H1 (cell line): ENCODE data around the gene SLC25A30. TPM values are rescaled to one million over a fixed set of nuclear protein-coding genes. Genes with fewer than 3 reads are reported as not detected.

ENCODE experiments used
- CTCF ChIA-PET: fragments of 300-600 bp; sonication (Branson Sonifier 250); formaldehyde crosslinking; loops from one replicate; lab custom pipeline; 2021; ENCODE audit not compliant: partially characterized antibody; lab: Charles Lee
- POLR2A ChIA-PET: fragments of 300-600 bp; sonication (Branson Sonifier 250); formaldehyde crosslinking; loops from one replicate; lab custom pipeline; 2021; ENCODE audit warnings: inconsistent platforms; ENCODE audit not compliant: partially characterized antibody; lab: Charles Lee
- DNase-seq, 2 experiments: peaks; one replicate each; pipeline versions ENCODE4 v3.0.0 to v3.0.0-alpha.2; 2010 to 2022; ENCODE audit warnings: low spot score in 2 of 2, low read depth in 1 of 2, mixed read lengths in 1 of 2
- FAIRE-seq: peaks from 2 replicates; lab custom pipeline; 2011; peaks lifted over from hg19 to GRCh38; lab: Jason Lieb, UNC
- H2AFZ ChIP-seq: 2 replicates; pipeline ENCODE4 v1.8.1; 2012; ENCODE audit warnings: low read length, inconsistent platforms
- H2AK5ac ChIP-seq: 2 replicates; pipeline ENCODE4 v1.6.1; 2013; ENCODE audit warnings: low read depth, low read length
- H2BK120ac ChIP-seq: replicated peaks from 2 replicates; pipeline ENCODE3; 2013; ENCODE audit warnings: low read depth, low read length, inconsistent platforms
- H2BK12ac ChIP-seq: 2 replicates; pipeline ENCODE4 v1.6.1; 2013; ENCODE audit warnings: low read depth, low read length
- H2BK15ac ChIP-seq: 2 replicates; pipeline ENCODE4 v1.6.1; 2013; ENCODE audit warnings: low read length
- H2BK20ac ChIP-seq: 2 replicates; pipeline ENCODE4 v1.6.1; 2013; ENCODE audit warnings: low read length
- H2BK5ac ChIP-seq: 2 replicates; pipeline ENCODE4 v1.6.1; 2013; ENCODE audit warnings: low read depth, low read length
- H3K14ac ChIP-seq: 2 replicates; pipeline ENCODE4 v1.6.1; 2013; ENCODE audit warnings: inconsistent platforms; ENCODE audit not compliant: insufficient read length
- H3K18ac ChIP-seq: 2 replicates; pipeline ENCODE4 v1.6.1; 2013; ENCODE audit warnings: low read length; ENCODE audit errors: extremely low read depth
- H3K23ac ChIP-seq: 2 replicates; pipeline ENCODE4 v1.6.1; 2013; ENCODE audit warnings: inconsistent platforms; ENCODE audit not compliant: insufficient read length
- H3K23me2 ChIP-seq: 2 replicates; pipeline ENCODE4 v1.6.1; 2013; ENCODE audit warnings: low read depth, low read length
- H3K27ac ChIP-seq: 2 replicates; pipeline ENCODE4 v1.6.1; 2011; ENCODE audit warnings: low read depth, low read length, inconsistent platforms
- H3K27me3 ChIP-seq, 4 experiments: replicated peaks in 1 of 4; 1 replicate in 1 of 4; 2 replicates in 3 of 4; pipeline versions ENCODE4 v1.6.1 to v1.8.1; 2011 to 2013; ENCODE audit warnings: low read length in 3 of 4, mild to moderate bottlenecking in 3 of 4, inconsistent platforms in 2 of 4, mixed read lengths in 2 of 4, moderate library complexity in 1 of 4; ENCODE audit not compliant: control insufficient read depth in 3 of 4, insufficient read depth in 3 of 4; ENCODE audit errors: extremely low read depth in 1 of 4
- H3K36me3 ChIP-seq, 4 experiments: 2 replicates each; pipeline versions ENCODE4 v1.6.1 to v1.8.1; 2011 to 2013; ENCODE audit warnings: mild to moderate bottlenecking in 4 of 4, low read length in 3 of 4, moderate library complexity in 2 of 4, control low read depth in 1 of 4, inconsistent platforms in 1 of 4; ENCODE audit not compliant: insufficient read depth in 4 of 4, control insufficient read depth in 2 of 4
- H3K4ac ChIP-seq: replicated peaks from 2 replicates; pipeline ENCODE3; 2013; ENCODE audit warnings: low read length, low read depth, mixed read lengths, inconsistent platforms; ENCODE audit not compliant: insufficient read length
- H3K4me1 ChIP-seq, 4 experiments: replicated peaks in 1 of 4; 1 replicate in 1 of 4; 2 replicates in 3 of 4; pipeline versions ENCODE4 v1.6.1 to v1.8.1; 2011 to 2013; ENCODE audit warnings: low read length in 3 of 4, inconsistent platforms in 2 of 4, mixed read lengths in 1 of 4; ENCODE audit not compliant: insufficient read depth in 4 of 4, control insufficient read depth in 3 of 4
- H3K4me2 ChIP-seq, 2 experiments: 2 replicates each; pipeline versions ENCODE4 v1.6.1 to v1.8.1; 2011 to 2013; ENCODE audit warnings: low read depth in 2 of 2, low read length in 2 of 2, control low read depth in 1 of 2, inconsistent platforms in 1 of 2, mild to moderate bottlenecking in 1 of 2; ENCODE audit not compliant: insufficient read depth in 1 of 2
- H3K4me3 ChIP-seq, 4 experiments: fragments of 200-600, 300-600 bp in 1 of 4; sonication (generic), shearing (Covaris generic), sonication (Bioruptor Twin) in 1 of 4; 2 replicates each; pipeline versions ENCODE4 v1.5.1 to v1.8.1; 2011 to 2016; ENCODE audit warnings: low read length in 4 of 4, low read depth in 3 of 4, control low read depth in 2 of 4, inconsistent platforms in 2 of 4, mild to moderate bottlenecking in 2 of 4, mixed read lengths in 1 of 4, moderate library complexity in 1 of 4; ENCODE audit not compliant: insufficient read depth in 2 of 4; ENCODE audit errors: extremely low read depth in 1 of 4
- H3K56ac ChIP-seq: replicated peaks from 2 replicates; pipeline ENCODE3; 2013; ENCODE audit warnings: low read depth, mild to moderate bottlenecking, mixed read lengths, low read length, inconsistent platforms; ENCODE audit not compliant: insufficient read length
- H3K79me1 ChIP-seq: 2 replicates; pipeline ENCODE4 v1.6.1; 2013; ENCODE audit warnings: low read depth, low read length, control low read depth
- H3K79me2 ChIP-seq, 2 experiments: 2 replicates each; pipeline versions ENCODE4 v1.6.1 to v1.8.1; 2012 to 2013; ENCODE audit warnings: low read length in 2 of 2, mild to moderate bottlenecking in 2 of 2, inconsistent platforms in 1 of 2; ENCODE audit not compliant: insufficient read depth in 2 of 2, control insufficient read depth in 1 of 2
- H3K9ac ChIP-seq, 4 experiments: replicated peaks in 1 of 4; 1 replicate in 1 of 4; 2 replicates in 3 of 4; pipeline versions ENCODE4 v1.6.1 to v1.8.1; 2011 to 2013; ENCODE audit warnings: low read depth in 3 of 4, low read length in 3 of 4, control low read depth in 2 of 4, mild to moderate bottlenecking in 2 of 4, moderate library complexity in 2 of 4, inconsistent platforms in 1 of 4; ENCODE audit errors: extremely low read depth in 1 of 4
- H3K9me3 ChIP-seq, 2 experiments: 2 replicates each; pipeline versions ENCODE4 v1.6.1 to v1.8.1; 2012 to 2013; ENCODE audit warnings: mild to moderate bottlenecking in 2 of 2, moderate library complexity in 2 of 2, control low read depth in 1 of 2, inconsistent platforms in 1 of 2, low read depth in 1 of 2, low read length in 1 of 2, mixed read lengths in 1 of 2; ENCODE audit not compliant: insufficient read depth in 2 of 2
- H4K20me1 ChIP-seq, 2 experiments: replicated peaks in 1 of 2; 2 replicates each; pipeline versions ENCODE3 to v1.8.1; 2011 to 2013; ENCODE audit warnings: inconsistent platforms in 2 of 2, low read length in 2 of 2, mild to moderate bottlenecking in 1 of 2; ENCODE audit not compliant: insufficient read depth in 2 of 2, control insufficient read depth in 1 of 2
- H4K5ac ChIP-seq: 2 replicates; pipeline ENCODE4 v1.6.1; 2013; ENCODE audit warnings: low read length, low read depth, mixed read lengths, inconsistent platforms; ENCODE audit not compliant: insufficient read length
- H4K8ac ChIP-seq: 2 replicates; pipeline ENCODE4 v1.8.0; 2013; ENCODE audit warnings: mild to moderate bottlenecking, moderate library complexity, low read length, inconsistent platforms; ENCODE audit not compliant: insufficient read depth; ENCODE audit errors: extremely low read depth
- H4K91ac ChIP-seq: replicated peaks from 2 replicates; pipeline ENCODE3; 2013; ENCODE audit warnings: low read length, mixed read lengths, inconsistent platforms; ENCODE audit not compliant: insufficient read length
- BACH1 ChIP-seq: IDR thresholded peaks from 2 replicates; pipeline ENCODE4 v1.6.1; 2012; ENCODE audit warnings: low read length, improper control_type of control experiment
- CHD2 ChIP-seq: IDR thresholded peaks from 2 replicates; pipeline ENCODE4 v1.6.1; 2012; ENCODE audit warnings: low read length, improper control_type of control experiment
- POLR2A ChIP-seq, 2 experiments: IDR thresholded peaks; 1 replicate in 1 of 2; 2 replicates in 1 of 2; pipeline ENCODE4 v1.6.1; 2011; ENCODE audit warnings: low read depth in 2 of 2, low read length in 2 of 2, mild to moderate bottlenecking in 2 of 2; ENCODE audit errors: control extremely low read depth in 1 of 2
- SIRT6 ChIP-seq: IDR thresholded peaks from one replicate; pipeline ENCODE4 v1.7.1; 2012; ENCODE audit warnings: low read length, inconsistent platforms
- TEAD4 ChIP-seq: IDR thresholded peaks from 2 replicates; pipeline ENCODE4 v1.6.1; 2012; ENCODE audit warnings: low read depth, low read length, inconsistent platforms, mixed read lengths
- ZNF274 ChIP-seq: IDR thresholded peaks from 2 replicates; pipeline ENCODE4 v1.7.0; 2012; ENCODE audit warnings: low read length, borderline replicate concordance; ENCODE audit errors: extremely low read depth
- WGBS, 2 experiments: shearing (Covaris generic) in 1 of 2; methylation state at CpG; one replicate each; pipeline versions ENCODE4 v1.1.6 to v1.1.7; 2013 to 2015; ENCODE audit warnings: low lambda C conversion rate in 2 of 2, mixed read lengths in 2 of 2, inconsistent platforms in 1 of 2, low coverage in 1 of 2, missing lambda C conversion rate in 1 of 2; ENCODE audit not compliant: insufficient replicate concordance in 2 of 2, insufficient coverage in 1 of 2, insufficient read length in 1 of 2; ENCODE audit errors: extremely low coverage in 1 of 2, missing lambda C conversion rate in 1 of 2; 5-methylcytosine and 5-hydroxymethylcytosine counted together
- polyA plus RNA-seq, 7 experiments: library from polyadenylated mRNA; depleted of rRNA in 3 of 7; stranded (reverse) in 5 of 7; unstranded in 2 of 7; fragments of >200 nt in 5 of 7; fragments of 200-250 nt in 2 of 7; gene quantifications; 1 replicate in 5 of 7; 2 replicates in 1 of 7; 4 replicates in 1 of 7; pipeline versions ENCODE4 v1.2.1 to v1.2.3, GENCODE V29; 2011 to 2013; ENCODE audit warnings: missing spikeins in 2 of 7, mixed read lengths in 2 of 7
- total RNA-seq: library from RNA; stranded (reverse); fragmentation: NEBNext Ultra II Directional; extraction: Animal tissue kit (Norgen Biotek cat#: 25700); gene quantifications from 2 replicates; pipeline ENCODE4 v1.2.1, GENCODE V29; 2021

SLC25A30 gene
- total and polyA plus RNA-seq, 2 of the 8 experiments (the other 6 are each of a cell fraction or from before 2014, with no cell fraction given) = 2.1 to 8.7 TPM

GRCh38 chr13:45372189-45373161 lies 45.7 kb downstream of the SLC25A30 start:
- H2BK15ac ChIP-seq = no peak overlapping the region
- DNase-seq = no peak
- no peak for TF ChIP-seq BACH1
- no peak for TF ChIP-seq CHD2
- TF ChIP-seq POLR2A (IDR thresholded peaks at IDR 0.05; ENCODE audit: control extremely low read depth in 1 of 2, low read depth in 2 of 2, low read length in 2 of 2) = no peak
- no peak for TF ChIP-seq ZNF274
- TF ChIP-seq SIRT6 = no peak
- TF ChIP-seq TEAD4 = no peak
- POLR2A ChIA-PET = interaction anchor here (0.9 to 4.1 kb wide), 3 partner anchors 22 to 32 kb away, joined by 3 to 23 read pairs (median 10); partner anchors contain the start of gene TPT1
- H3K79me1 ChIP-seq = no peaks in the 10 kb centered on the region
- no peak overlapping the region for H3K56ac ChIP-seq
- H2BK20ac ChIP-seq = no peak overlapping the region
- peaks cover 0 to 2% of the 10 kb centered on the region in 2 experiments for H4K20me1 ChIP-seq
- no peak overlapping the region for H3K18ac ChIP-seq
- H3K36me3 ChIP-seq = no peaks in the 10 kb centered on the region; a peak in 1 of 8 replicates
- H2BK12ac ChIP-seq = no peak overlapping the region
- no peak overlapping the region for H3K14ac ChIP-seq
- peaks cover 0 to 2% (median 1%) of the 10 kb centered on the region in 4 experiments; a peak in 5 of 7 replicates for H3K4me1 ChIP-seq
- no peak overlapping the region for H2AFZ ChIP-seq
- H2BK120ac ChIP-seq = no peak overlapping the region
- H3K23me2 ChIP-seq = no peaks in the 10 kb centered on the region
- H3K79me2 ChIP-seq = no peaks in the 10 kb centered on the region
- FAIRE-seq = no peak
- H3K27me3 ChIP-seq = no peaks in the 10 kb centered on the region
- no peak overlapping the region for H2AK5ac ChIP-seq
- 90% methylated on average over 24 of the region's 24 CpGs; no CpG with 5 or more reads in 1 of the 2 experiments for WGBS, 2 experiments
- no peak overlapping the region for H3K27ac ChIP-seq
- H4K91ac ChIP-seq = no peak overlapping the region
- H3K9ac ChIP-seq = no peak overlapping the region
- H3K23ac ChIP-seq = no peak overlapping the region
- CTCF ChIA-PET = interaction anchor here (0.6 to 12.3 kb wide), 16 partner anchors 10 to 118 kb away, joined by 3 to 164 read pairs (median 9); partner anchors contain the start of gene TPT1
- no peak overlapping the region for H2BK5ac ChIP-seq
- H4K5ac ChIP-seq = no peak overlapping the region
- H4K8ac ChIP-seq = peak overlapping the region; percentile 78
- H3K4me3 ChIP-seq = no peak overlapping the region
- no peaks in the 10 kb centered on the region for H3K9me3 ChIP-seq
- no peak overlapping the region for H3K4me2 ChIP-seq
- H3K4ac ChIP-seq = no peak overlapping the region
